HepG2 (cell line): ENCODE measurements around the gene HTR3B. TPM values are rescaled to one million over a fixed set of nuclear protein-coding genes. Genes with fewer than 3 reads are reported as not detected.

ENCODE experiments used
- ASH2L ChIP-seq: fragments of 300-600, 200-600 bp; sonication (generic); IDR thresholded peaks from 2 replicates; pipeline ENCODE4 v1.7.0; 2017; ENCODE audit warnings: low read depth, mild to moderate bottlenecking, moderate library complexity, mixed read lengths, low read length; ENCODE audit not compliant: insufficient read length
- EP300 ChIP-seq, 3 experiments: sonication (generic) in 1 of 3; formaldehyde crosslinking in 1 of 3; IDR thresholded peaks; 2 replicates each; pipeline versions ENCODE4 v1.5.1 to v1.6.1; 2011 to 2020; ENCODE audit warnings: low read depth in 2 of 3, low read length in 2 of 3, borderline replicate concordance in 1 of 3, improper control_type of control experiment in 1 of 3, mild to moderate bottlenecking in 1 of 3, missing genetic modification reagents in 1 of 3, moderate library complexity in 1 of 3
- FOXA3 ChIP-seq: IDR thresholded peaks from 2 replicates; pipeline ENCODE4 v1.6.1; 2016; ENCODE audit warnings: missing genetic modification reagents, missing compliant biosample characterization
- GATAD2A ChIP-seq: IDR thresholded peaks from 2 replicates; pipeline ENCODE4 v1.6.1; 2016
- GRHL1 ChIP-seq: sonication (generic); formaldehyde crosslinking; conservative IDR thresholded peaks from 2 replicates; pipeline ENCODE4 v1.8.0; 2022; ENCODE audit warnings: missing genetic modification reagents
- HDAC2 ChIP-seq: sonication (generic); formaldehyde crosslinking; IDR thresholded peaks from 2 replicates; pipeline ENCODE4 v1.4.0; 2020; ENCODE audit warnings: missing genetic modification reagents
- HNF4A ChIP-seq: sonication (generic); formaldehyde crosslinking; IDR thresholded peaks from 2 replicates; pipeline ENCODE4 v1.4.0; 2020; ENCODE audit warnings: missing genetic modification reagents
- HNF4G ChIP-seq, 2 experiments: sonication (generic) in 1 of 2; formaldehyde crosslinking in 1 of 2; IDR thresholded peaks; 2 replicates each; pipeline versions ENCODE4 v1.4.0 to v1.6.1; 2011 to 2020; ENCODE audit warnings: borderline replicate concordance in 2 of 2, low read depth in 2 of 2, mild to moderate bottlenecking in 2 of 2, low read length in 1 of 2, missing genetic modification reagents in 1 of 2, moderate library complexity in 1 of 2
- KDM6A ChIP-seq: IDR thresholded peaks from 2 replicates; pipeline ENCODE4 v1.6.1; 2016; ENCODE audit warnings: low read depth
- KMT2B ChIP-seq: IDR thresholded peaks from 2 replicates; pipeline ENCODE4 v1.6.1; 2016; ENCODE audit warnings: missing genetic modification reagents, missing compliant biosample characterization
- NR1H2 ChIP-seq: sonication (generic); formaldehyde crosslinking; IDR thresholded peaks from 2 replicates; pipeline ENCODE4 v1.8.1; 2022; ENCODE audit warnings: low read depth, missing genetic modification reagents, borderline replicate concordance
- REPIN1 ChIP-seq: sonication (generic); formaldehyde crosslinking; IDR thresholded peaks from 2 replicates; pipeline ENCODE4 v1.8.0; 2022; ENCODE audit warnings: missing genetic modification reagents, low read depth, mild to moderate bottlenecking, borderline replicate concordance
- RORA ChIP-seq: sonication (generic); formaldehyde crosslinking; IDR thresholded peaks from 2 replicates; pipeline ENCODE4 v1.5.0; 2020; ENCODE audit warnings: mild to moderate bottlenecking, missing genetic modification reagents, moderate library complexity
- RXRB ChIP-seq: IDR thresholded peaks from 2 replicates; pipeline ENCODE4 v1.6.1; 2016; ENCODE audit warnings: borderline replicate concordance, missing genetic modification reagents, missing compliant biosample characterization
- SNRNP70 ChIP-seq: fragments of 200-400 bp; formaldehyde crosslinking; IDR thresholded peaks from 2 replicates; pipeline ENCODE4 v1.6.1; 2017; ENCODE audit warnings: mild to moderate bottlenecking, low read depth, low read length, moderate library complexity
- SOX6 ChIP-seq, 2 experiments: fragments of 450-650 bp in 1 of 2; sonication (generic) in 1 of 2; formaldehyde crosslinking in 1 of 2; IDR thresholded peaks; 2 replicates each; pipeline versions ENCODE4 v1.4.0 to v1.6.1; 2017 to 2020; ENCODE audit warnings: antibody characterized with exemption in 1 of 2, mild to moderate bottlenecking in 1 of 2, missing genetic modification reagents in 1 of 2
- STAG1 ChIP-seq: sonication (generic); formaldehyde crosslinking; IDR thresholded peaks from 2 replicates; pipeline ENCODE4 v1.4.0; 2020; ENCODE audit warnings: missing genetic modification reagents
- SYNCRIP ChIP-seq: fragments of 200-400 bp; formaldehyde crosslinking; IDR thresholded peaks from 2 replicates; pipeline ENCODE4 v1.6.1; 2018; ENCODE audit warnings: mild to moderate bottlenecking, low read depth, low read length; ENCODE audit not compliant: insufficient read depth
- TBX2 ChIP-seq: sonication (generic); formaldehyde crosslinking; IDR thresholded peaks from 2 replicates; pipeline ENCODE4 v1.5.0; 2020; ENCODE audit warnings: missing genetic modification reagents, mild to moderate bottlenecking, borderline replicate concordance
- TOPORS ChIP-seq: sonication (generic); formaldehyde crosslinking; IDR thresholded peaks from 2 replicates; pipeline ENCODE4 v1.8.0; 2023; ENCODE audit warnings: mild to moderate bottlenecking, missing genetic modification reagents
- ZFP37 ChIP-seq: sonication (generic); formaldehyde crosslinking; IDR thresholded peaks from 2 replicates; pipeline ENCODE4 v1.4.0; 2020; ENCODE audit warnings: missing genetic modification reagents, borderline replicate concordance
- polyA plus RNA-seq, 8 experiments: library from polyadenylated mRNA; depleted of rRNA in 3 of 8; stranded (reverse) in 7 of 8; unstranded in 1 of 8; fragments of >200 nt; fragmentation: Illumina TruSeq in 4 of 8; extraction: Trizol in 4 of 8; gene quantifications; 2 replicates each; pipeline versions ENCODE4 v1.2.1 to v1.2.3, GENCODE V29; 2011 to 2016; ENCODE audit warnings: low read depth in 4 of 8, missing spikeins in 1 of 8, mixed read lengths in 1 of 8; ENCODE audit not compliant: insufficient read depth in 1 of 8
- total RNA-seq, 5 experiments: library from RNA; depleted of rRNA; stranded (reverse); fragments of >200 nt; fragmentation: Illumina TruSeq; extraction: Trizol; gene quantifications; 2 replicates each; pipeline ENCODE4 v1.2.3, GENCODE V29; 2016; ENCODE audit warnings: low read depth in 1 of 5
- TF ChIP-seq, protein P1 (sequence below): sonication (generic); formaldehyde crosslinking; conservative IDR thresholded peaks from 2 replicates; pipeline ENCODE4 v1.4.0; 2020; ENCODE audit warnings: mild to moderate bottlenecking, missing genetic modification reagents, moderate library complexity
- TF ChIP-seq, protein P2 (sequence below): IDR thresholded peaks from 2 replicates; pipeline ENCODE4 v1.6.1; 2012; ENCODE audit warnings: low read depth, low read length, improper control_type of control experiment

Gene HTR3B
- total and polyA plus RNA-seq, 2 of the 13 experiments (the other 11 are each of a cell fraction or from before 2014, with no cell fraction given): 0.09 to 1.7 TPM

GRCh38 chr11:113906516-113906915 is 1.9 kb downstream of the HTR3B start (continued):
- TF ChIP-seq REPIN1 (CRISPR knock-in tag) (0 out of 2 replicates have a peak, but pooled peaks have one; percentile 42), SNRNP70 (no peak), SYNCRIP (no peak), HDAC2 (peak; percentile 14; the same call in 1 of the 2 replicates), NR1H2 (CRISPR knock-in tag) (no peak), EP300 (IDR thresholded peaks at IDR 0.05; ENCODE audit: low read depth in 2 of 2, low read length in 2 of 2) (no peak), EP300 (CRISPR knock-in tag; IDR thresholded peaks at IDR 0.05; ENCODE audit: borderline replicate concordance) (no peak), STAG1 (CRISPR knock-in tag) (no peak), GATAD2A (CRISPR knock-in tag) (peak; percentile 81), KMT2B (no peak), SOX6 (IDR thresholded peaks at IDR 0.05) (no peak), SOX6 (CRISPR knock-in tag; IDR thresholded peaks at IDR 0.05) (peak; percentile 22; the same call in 1 of the 2 replicates), ZFP37 (no peak), TBX2 (CRISPR knock-in tag) (peak; percentile 29; the same call in 1 of the 2 replicates), HNF4G (IDR thresholded peaks at IDR 0.05; ENCODE audit: borderline replicate concordance, low read depth, low read length) (peak; percentile 46; the same call in 1 of the 2 replicates), HNF4G (CRISPR knock-in tag; IDR thresholded peaks at IDR 0.05; ENCODE audit: borderline replicate concordance, low read depth) (no peak), TOPORS (CRISPR knock-in tag) (no peak), HNF4A (CRISPR knock-in tag) (peak; percentile 90), ASH2L (peak; percentile 46), RORA (CRISPR knock-in tag) (no peak), KDM6A (CRISPR knock-in tag) (peak; percentile 39; the same call in 1 of the 2 replicates), FOXA3 (peak; percentile 76), RXRB (CRISPR knock-in tag) (peak; percentile 27; the same call in 1 of the 2 replicates), GRHL1 (no peak)
- TF ChIP-seq, protein P1, sequence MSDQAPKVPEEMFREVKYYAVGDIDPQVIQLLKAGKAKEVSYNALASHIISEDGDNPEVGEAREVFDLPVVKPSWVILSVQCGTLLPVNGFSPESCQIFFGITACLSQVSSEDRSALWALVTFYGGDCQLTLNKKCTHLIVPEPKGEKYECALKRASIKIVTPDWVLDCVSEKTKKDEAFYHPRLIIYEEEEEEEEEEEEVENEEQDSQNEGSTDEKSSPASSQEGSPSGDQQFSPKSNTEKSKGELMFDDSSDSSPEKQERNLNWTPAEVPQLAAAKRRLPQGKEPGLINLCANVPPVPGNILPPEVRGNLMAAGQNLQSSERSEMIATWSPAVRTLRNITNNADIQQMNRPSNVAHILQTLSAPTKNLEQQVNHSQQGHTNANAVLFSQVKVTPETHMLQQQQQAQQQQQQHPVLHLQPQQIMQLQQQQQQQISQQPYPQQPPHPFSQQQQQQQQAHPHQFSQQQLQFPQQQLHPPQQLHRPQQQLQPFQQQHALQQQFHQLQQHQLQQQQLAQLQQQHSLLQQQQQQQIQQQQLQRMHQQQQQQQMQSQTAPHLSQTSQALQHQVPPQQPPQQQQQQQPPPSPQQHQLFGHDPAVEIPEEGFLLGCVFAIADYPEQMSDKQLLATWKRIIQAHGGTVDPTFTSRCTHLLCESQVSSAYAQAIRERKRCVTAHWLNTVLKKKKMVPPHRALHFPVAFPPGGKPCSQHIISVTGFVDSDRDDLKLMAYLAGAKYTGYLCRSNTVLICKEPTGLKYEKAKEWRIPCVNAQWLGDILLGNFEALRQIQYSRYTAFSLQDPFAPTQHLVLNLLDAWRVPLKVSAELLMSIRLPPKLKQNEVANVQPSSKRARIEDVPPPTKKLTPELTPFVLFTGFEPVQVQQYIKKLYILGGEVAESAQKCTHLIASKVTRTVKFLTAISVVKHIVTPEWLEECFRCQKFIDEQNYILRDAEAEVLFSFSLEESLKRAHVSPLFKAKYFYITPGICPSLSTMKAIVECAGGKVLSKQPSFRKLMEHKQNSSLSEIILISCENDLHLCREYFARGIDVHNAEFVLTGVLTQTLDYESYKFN: peak; percentile 65
- TF ChIP-seq, protein P2, sequence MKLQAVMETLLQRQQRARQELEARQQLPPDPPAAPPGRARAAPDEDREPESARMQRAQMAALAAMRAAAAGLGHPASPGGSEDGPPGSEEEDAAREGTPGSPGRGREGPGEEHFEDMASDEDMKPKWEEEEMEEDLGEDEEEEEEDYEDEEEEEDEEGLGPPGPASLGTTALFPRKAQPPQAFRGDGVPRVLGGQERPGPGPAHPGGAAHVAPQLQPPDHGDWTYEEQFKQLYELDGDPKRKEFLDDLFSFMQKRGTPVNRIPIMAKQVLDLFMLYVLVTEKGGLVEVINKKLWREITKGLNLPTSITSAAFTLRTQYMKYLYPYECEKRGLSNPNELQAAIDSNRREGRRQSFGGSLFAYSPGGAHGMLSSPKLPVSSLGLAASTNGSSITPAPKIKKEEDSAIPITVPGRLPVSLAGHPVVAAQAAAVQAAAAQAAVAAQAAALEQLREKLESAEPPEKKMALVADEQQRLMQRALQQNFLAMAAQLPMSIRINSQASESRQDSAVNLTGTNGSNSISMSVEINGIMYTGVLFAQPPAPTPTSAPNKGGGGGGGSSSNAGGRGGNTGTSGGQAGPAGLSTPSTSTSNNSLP: peak; percentile 86
